Thyroid gland (tissue), 4 donors: Measurements from ENCODE around the gene SRP72.

ENCODE experiments used
- POLR2A ChIP-seq, 2 donors: fragments of 450-650 bp; IDR thresholded peaks; one replicate each; pipeline ENCODE4 v1.6.1; 2017; ENCODE audit warnings: antibody characterized with exemption in 2 of 2, mild to moderate bottlenecking in 2 of 2, moderate library complexity in 1 of 2
- TF ChIP-seq, protein P1 (sequence below), 6 experiments: fragments of 200-600 bp in 3 of 6; fragments of 450-650 bp in 3 of 6; sonication (generic) in 3 of 6; IDR thresholded peaks; one replicate each; pipeline ENCODE4 v1.5.1; 2016 to 2019; ENCODE audit warnings: antibody characterized with exemption in 6 of 6, mild to moderate bottlenecking in 2 of 6, inconsistent platforms in 1 of 6, moderate library complexity in 1 of 6

DNA sequence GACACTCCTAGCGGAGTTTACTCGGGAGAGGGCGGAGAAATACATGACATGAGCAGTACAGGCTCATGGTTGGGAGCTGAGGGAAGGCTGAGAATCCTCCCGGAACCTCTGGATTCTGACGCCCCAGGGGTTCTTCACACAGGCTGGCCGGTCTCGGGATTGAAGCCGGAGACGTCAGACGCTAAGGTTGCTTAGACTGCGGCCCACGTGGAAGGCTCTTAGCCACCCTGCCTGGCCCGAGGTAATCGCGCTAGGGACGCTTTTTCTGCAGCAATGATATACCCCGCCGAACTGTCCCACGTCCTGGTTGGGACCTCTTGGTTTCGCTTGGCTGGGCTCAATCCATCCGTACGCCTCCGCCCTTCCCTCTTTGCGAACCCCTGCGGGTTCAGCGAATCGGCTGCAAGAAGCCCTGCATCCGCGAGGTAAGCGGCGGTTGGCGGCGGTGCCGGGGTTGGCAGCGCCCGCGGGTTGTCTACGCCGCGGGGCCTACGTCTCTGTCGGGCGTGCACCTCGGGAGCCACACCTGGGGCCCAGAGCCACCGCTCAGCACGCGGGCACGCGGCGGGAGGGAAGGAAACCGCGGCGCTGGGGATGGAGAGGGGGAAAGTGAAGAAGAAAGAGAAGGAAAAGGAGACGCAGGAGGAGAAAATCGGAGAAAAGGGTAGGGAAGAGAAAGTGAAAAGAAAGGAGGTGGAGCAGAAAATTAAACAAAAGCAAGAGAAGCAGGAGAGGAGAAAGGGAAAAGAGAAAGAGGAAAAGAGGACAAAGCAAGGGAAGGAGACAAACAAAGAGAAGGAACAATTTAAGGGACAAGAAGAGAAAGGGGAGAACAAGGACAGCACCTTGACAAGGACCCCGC lies 38.1 kb downstream of the SRP72 start, which contains the start of gene ARL9:
- TF ChIP-seq, protein P1, sequence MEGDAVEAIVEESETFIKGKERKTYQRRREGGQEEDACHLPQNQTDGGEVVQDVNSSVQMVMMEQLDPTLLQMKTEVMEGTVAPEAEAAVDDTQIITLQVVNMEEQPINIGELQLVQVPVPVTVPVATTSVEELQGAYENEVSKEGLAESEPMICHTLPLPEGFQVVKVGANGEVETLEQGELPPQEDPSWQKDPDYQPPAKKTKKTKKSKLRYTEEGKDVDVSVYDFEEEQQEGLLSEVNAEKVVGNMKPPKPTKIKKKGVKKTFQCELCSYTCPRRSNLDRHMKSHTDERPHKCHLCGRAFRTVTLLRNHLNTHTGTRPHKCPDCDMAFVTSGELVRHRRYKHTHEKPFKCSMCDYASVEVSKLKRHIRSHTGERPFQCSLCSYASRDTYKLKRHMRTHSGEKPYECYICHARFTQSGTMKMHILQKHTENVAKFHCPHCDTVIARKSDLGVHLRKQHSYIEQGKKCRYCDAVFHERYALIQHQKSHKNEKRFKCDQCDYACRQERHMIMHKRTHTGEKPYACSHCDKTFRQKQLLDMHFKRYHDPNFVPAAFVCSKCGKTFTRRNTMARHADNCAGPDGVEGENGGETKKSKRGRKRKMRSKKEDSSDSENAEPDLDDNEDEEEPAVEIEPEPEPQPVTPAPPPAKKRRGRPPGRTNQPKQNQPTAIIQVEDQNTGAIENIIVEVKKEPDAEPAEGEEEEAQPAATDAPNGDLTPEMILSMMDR (IDR thresholded peaks at IDR 0.05): no peak
- TF ChIP-seq POLR2A (IDR thresholded peaks at IDR 0.05): no peak
